GM03348 (cell line): Measurements from ENCODE around the gene IDH3A.
A peak's percentile ranks its signal among the peaks of the same experiment; 100 is the strongest.

Source experiments
- DNase-seq: peaks from one replicate; pipeline ENCODE4 v3.0.0; 2012; ENCODE audit warnings: low spot score

The IDH3A gene

GRCh38 chr15:78204351-78205309 lies 55.5 kb downstream of the IDH3A start:
- DNase-seq: no peak

- no peak for DNase-seq
Observed at GRCh38 chr15:78205337-78205736, 56.2 kb downstream of the IDH3A start.

- DNase-seq: peak; percentile 3
Observed at GRCh38 chr15:78205856-78206255, 56.7 kb downstream of the IDH3A start.

- DNase-seq: peak; percentile 61
Observed at GRCh38 chr15:78206326-78207109, 57.4 kb downstream of the IDH3A start.

- DNase-seq: no peak
Observed at GRCh38 chr15:78207110-78207458, 57.9 kb downstream of the IDH3A start.

DNA sequence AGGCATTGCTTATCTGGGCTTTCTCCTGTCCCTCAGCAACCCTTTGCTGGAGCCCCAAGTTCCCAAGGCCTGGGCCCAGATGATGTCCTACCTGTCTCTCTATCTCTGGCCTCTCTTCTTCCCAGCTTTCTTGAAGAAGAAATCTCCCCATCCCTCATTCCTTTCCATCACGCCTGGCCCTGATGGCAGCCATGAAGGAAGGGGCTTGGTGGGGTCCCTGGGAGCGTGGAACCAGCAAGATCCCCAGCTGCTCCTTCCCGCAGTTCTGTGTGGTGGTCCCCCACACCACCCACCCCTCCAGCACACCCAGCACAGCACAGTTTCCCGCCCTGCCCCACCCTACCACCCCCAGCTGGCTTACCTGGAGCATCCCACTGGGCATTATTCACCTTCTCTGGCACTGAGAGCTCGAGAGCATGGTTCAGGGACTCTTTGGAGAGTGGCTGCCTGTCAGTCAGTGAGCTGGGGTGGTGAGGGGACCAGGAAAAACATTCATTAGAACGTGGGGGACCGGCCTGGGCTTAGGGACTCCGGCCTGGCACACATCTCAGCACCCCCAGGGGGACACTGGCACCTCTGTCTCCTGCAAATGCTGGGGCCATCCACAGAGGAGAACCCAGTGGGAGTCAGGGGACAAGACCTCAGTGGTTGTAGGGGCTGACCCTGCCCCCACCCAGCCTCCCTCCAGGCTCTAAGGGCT lies 58.6 kb downstream of the IDH3A start:
- peak; percentile 2 for DNase-seq

DNA sequence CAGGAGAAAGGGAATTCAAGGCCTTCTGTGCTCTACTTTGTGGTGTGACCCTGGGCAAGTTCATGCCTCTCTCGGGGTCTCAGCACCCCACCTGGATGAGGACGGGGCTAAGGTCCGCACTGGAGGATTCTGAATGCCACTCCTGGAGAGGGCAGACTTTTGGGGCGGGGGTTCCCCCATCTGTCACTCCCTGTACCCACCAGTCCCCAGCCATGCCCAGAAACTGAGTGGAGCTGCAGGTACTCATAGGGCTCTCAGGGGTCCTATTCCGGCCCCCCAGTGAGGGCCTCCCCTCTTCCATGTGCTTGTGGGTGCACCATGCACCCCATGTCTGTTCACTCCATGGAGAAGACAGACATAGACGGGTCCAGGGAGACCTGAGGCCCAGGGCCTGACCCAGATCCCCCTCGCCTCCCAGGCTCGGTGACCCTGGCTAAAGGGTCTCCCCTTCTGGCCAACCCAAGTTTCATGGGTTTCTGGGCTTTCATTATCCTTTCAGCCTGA lies 59.2 kb downstream of the IDH3A start:
- DNase-seq: peak; percentile 1

- peak; percentile 1 for DNase-seq
Observed at GRCh38 chr15:78208887-78209645, 59.9 kb downstream of the IDH3A start.

- no peak for DNase-seq
Observed at GRCh38 chr15:78209646-78210348, 60.6 kb downstream of the IDH3A start.

DNA sequence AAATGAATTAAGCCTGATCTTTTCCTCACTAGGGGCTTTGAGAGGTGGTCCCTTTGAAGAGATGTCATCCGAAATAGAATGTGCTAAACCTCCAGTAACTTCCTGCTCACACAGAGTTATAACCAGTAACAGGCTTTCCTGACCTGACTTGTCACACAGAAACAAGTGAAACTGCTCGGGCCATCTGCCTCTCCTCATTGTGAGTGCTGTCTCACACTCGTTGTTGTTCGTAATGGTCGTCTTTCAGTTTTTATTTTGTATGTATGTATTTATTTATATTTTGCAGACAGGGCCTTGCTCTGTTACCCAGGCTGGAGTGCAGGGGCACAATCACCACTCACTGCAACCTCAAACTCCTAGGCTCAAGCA lies 61.2 kb downstream of the IDH3A start:
- no peak for DNase-seq

DNA sequence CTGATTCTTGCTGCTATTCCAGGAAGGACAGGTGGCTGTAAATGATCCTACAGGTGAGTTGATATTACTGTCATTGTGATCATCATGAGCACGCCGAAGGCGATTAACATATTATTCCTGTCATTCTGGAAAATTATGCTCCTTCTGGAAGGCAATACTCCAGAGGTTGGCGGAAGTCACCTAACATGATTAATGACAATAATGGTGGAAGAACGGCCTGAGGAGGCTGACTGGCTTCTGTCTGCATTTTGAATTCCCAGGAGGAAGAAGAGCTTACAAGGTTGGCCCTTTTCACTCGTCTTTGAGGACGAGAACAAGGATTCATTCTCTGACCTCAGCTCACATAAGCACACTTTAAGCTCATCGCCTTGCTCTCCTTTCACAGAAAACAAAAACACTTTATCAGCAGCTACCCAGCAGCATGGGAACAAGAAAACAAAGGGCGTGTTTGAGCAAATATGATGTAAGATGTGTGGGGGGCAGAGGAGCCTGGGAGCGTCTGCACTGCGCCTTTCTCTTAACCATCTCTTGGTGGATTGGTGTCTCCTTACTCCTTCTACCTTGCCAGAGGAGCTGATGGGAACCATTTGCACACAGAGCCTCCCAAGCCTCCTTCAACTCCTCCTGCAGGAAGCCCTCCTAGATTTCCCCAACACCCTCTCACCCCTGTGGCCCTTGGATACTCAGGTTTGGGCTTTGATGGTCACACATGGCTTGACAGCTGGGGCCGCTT lies 62.2 kb downstream of the IDH3A start:
- DNase-seq: no peak

DNA sequence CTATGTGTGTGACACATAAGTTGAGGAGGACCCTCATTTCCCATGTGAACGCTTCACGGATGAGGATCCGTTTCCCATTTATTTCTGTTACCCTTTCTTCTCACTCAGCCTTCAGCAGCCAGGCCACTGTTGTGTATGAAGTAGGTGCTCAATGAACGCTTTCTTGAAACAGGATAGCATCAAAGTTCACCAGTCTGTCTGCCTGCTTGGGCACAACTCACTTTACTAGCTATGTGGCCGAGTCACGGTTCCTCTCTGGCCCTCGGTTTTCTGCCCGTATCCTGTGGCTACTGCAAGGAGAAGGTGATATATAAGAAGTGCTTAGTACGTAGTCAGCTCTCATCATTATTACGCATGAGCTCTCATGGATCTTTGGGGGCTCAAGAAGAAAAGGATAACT lies 62.8 kb downstream of the IDH3A start:
- no peak for DNase-seq

- DNase-seq: peak; percentile 88
Observed at GRCh38 chr15:78212546-78213424, 63.6 kb downstream of the IDH3A start.

DNA sequence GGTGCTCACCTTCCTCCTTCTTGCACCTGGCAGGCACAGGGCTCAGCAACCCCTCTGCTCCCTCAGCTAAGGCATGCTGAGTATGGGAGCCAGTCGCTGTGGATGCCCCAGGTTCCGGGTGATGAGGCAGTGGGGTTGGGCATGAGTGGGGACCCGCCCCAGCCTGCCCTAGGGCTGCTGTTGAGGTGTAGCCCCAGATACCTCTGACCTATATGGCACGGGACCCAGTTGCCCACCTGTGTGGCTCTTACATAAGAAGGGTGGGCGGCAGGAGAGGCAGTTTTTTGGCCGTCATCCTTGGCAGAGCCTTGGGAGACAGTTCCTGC lies 64.2 kb downstream of the IDH3A start:
- DNase-seq: no peak

DNA sequence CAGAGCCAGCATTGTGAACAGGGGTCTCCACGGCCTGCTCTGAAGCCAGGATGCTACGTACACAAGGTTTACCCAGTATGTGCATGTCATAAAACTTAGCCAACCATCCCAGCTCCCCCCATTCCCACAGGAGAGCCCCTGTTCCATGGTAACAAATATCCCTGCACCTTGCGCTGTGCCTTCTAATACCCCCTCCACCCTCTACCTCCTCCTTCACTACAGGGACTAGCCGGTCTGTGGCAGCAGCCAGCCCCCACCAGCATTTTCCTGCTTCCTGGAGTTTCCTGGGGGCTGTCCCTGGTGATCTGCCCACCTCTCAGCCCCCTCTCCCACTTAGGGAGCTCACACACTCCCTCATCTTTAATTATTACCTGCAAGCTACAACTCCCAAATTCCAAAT lies 64.8 kb downstream of the IDH3A start:
- no peak for DNase-seq

GRCh38 chr15:78216276-78217104 lies 67.3 kb downstream of the IDH3A start:
- no peak for DNase-seq

DNA sequence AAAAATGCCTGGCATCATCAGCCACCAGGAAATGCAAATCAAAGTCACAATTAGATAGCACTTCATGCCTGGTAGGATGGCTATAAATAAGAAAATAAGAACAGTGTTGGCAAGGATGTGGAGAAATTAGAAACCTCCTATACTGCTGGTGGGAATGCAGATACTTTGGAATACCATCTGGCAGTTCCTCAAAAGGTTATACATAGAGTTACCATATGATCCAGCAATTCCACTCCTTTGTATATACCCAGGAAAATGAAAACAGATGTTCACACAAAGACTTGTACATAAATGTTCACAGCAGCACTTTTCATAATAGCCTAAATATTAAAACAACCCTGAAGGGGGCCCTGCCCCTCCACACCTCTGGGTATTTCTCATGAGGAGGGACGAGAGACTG lies 71.6 kb downstream of the IDH3A start:
- no peak for DNase-seq
